SK-N-SH (cell line): ENCODE measurements around the gene FGD4. TPM values are rescaled to one million over a fixed set of nuclear protein-coding genes. Genes with fewer than 3 reads are reported as not detected.

Source experiments
- CTCF ChIA-PET: fragments of 300-600, 350-600 bp; formaldehyde crosslinking; extraction: SDS; loops from one replicate; lab custom pipeline; 2021; lab: Yijun Ruan, JAX
- POLR2A ChIA-PET: fragments of 350-600 bp; sonication (Branson Sonifier 250); formaldehyde crosslinking; extraction: SDS; loops from one replicate; lab custom pipeline; 2020; ENCODE audit warnings: antibody characterized with exemption, inconsistent platforms; lab: Yijun Ruan, JAX
- DNase-seq: peaks from one replicate; pipeline ENCODE4 v3.0.0; 2012
- H2AFZ ChIP-seq: fragments of 200-600 bp; sonication (generic); 2 replicates; pipeline ENCODE4 v1.8.1; 2016; ENCODE audit warnings: antibody characterized with exemption, mild to moderate bottlenecking, low read depth
- H3F3A ChIP-seq: fragments of 200-600 bp; sonication (generic); replicated peaks from 2 replicates; pipeline ENCODE3; 2016; ENCODE audit warnings: antibody characterized with exemption, mild to moderate bottlenecking; ENCODE audit not compliant: insufficient read depth
- H3K27ac ChIP-seq, 2 experiments: fragments of 200-500 bp in 1 of 2; fragments of 200-600 bp in 1 of 2; sonication (Bioruptor generic) in 1 of 2; sonication (generic), shearing (Covaris generic) in 1 of 2; 2 replicates each; pipeline versions ENCODE4 v1.5.1 to v1.6.1; 2014 to 2016; ENCODE audit warnings: low read depth in 2 of 2, inconsistent platforms in 1 of 2, low read length in 1 of 2, mild to moderate bottlenecking in 1 of 2, mixed read lengths in 1 of 2
- H3K27me3 ChIP-seq: fragments of 200-600 bp; sonication (generic), shearing (Covaris generic); 2 replicates; pipeline ENCODE4 v1.6.1; 2016; ENCODE audit warnings: mixed run types; ENCODE audit not compliant: insufficient read depth
- H3K36me3 ChIP-seq, 2 experiments: fragments of 200-500 bp in 1 of 2; fragments of 200-600 bp in 1 of 2; sonication (Bioruptor generic) in 1 of 2; sonication (generic) in 1 of 2; replicated peaks in 1 of 2; 2 replicates each; pipeline versions ENCODE3 to v1.5.1; 2014 to 2016; ENCODE audit warnings: low read length in 1 of 2, mild to moderate bottlenecking in 1 of 2; ENCODE audit not compliant: insufficient read depth in 2 of 2, control insufficient read depth in 1 of 2
- H3K4me1 ChIP-seq, 2 experiments: fragments of 200-500 bp in 1 of 2; fragments of 200-600 bp in 1 of 2; sonication (Bioruptor generic) in 1 of 2; sonication (generic), shearing (Covaris generic) in 1 of 2; 2 replicates each; pipeline versions ENCODE4 v1.5.1 to v1.6.1; 2014 to 2016; ENCODE audit warnings: low read depth in 1 of 2, low read length in 1 of 2, mixed run types in 1 of 2; ENCODE audit not compliant: insufficient read depth in 2 of 2, control insufficient read depth in 1 of 2
- H3K4me2 ChIP-seq: fragments of 200-600 bp; sonication (generic), shearing (Covaris generic); 2 replicates; pipeline ENCODE4 v1.6.1; 2017; ENCODE audit warnings: mixed run types
- H3K4me3 ChIP-seq, 2 experiments: fragments of 200-500 bp in 1 of 2; fragments of 200-600 bp in 1 of 2; sonication (Bioruptor generic) in 1 of 2; sonication (generic), shearing (Covaris generic) in 1 of 2; 2 replicates each; pipeline versions ENCODE4 v1.5.1 to v1.8.1; 2014 to 2016; ENCODE audit warnings: low read depth in 2 of 2, inconsistent platforms in 1 of 2, low read length in 1 of 2, mild to moderate bottlenecking in 1 of 2, mixed read lengths in 1 of 2, moderate library complexity in 1 of 2
- H3K79me2 ChIP-seq: fragments of 200-600 bp; sonication (generic); 2 replicates; pipeline ENCODE4 v1.8.1; 2017; ENCODE audit warnings: mild to moderate bottlenecking; ENCODE audit not compliant: insufficient read depth
- H3K9ac ChIP-seq: fragments of 200-600 bp; sonication (generic); 2 replicates; pipeline ENCODE4 v1.6.1; 2017; ENCODE audit warnings: mixed run types
- H3K9me2 ChIP-seq: fragments of 200-600 bp; sonication (generic); 2 replicates; pipeline ENCODE4 v1.6.1; 2017; ENCODE audit warnings: mixed run types
- H3K9me3 ChIP-seq: fragments of 200-600 bp; sonication (generic); 2 replicates; pipeline ENCODE4 v1.6.1; 2017; ENCODE audit warnings: mixed run types, mild to moderate bottlenecking, moderate library complexity
- H4K20me1 ChIP-seq: fragments of 200-600 bp; sonication (generic); 2 replicates; pipeline ENCODE4 v1.6.1; 2017; ENCODE audit warnings: mild to moderate bottlenecking, mixed run types; ENCODE audit not compliant: insufficient read depth
- CTCF ChIP-seq: fragments of 200-600 bp; sonication (generic); IDR thresholded peaks from 2 replicates; pipeline ENCODE4 v1.6.1; 2017; ENCODE audit warnings: antibody characterized with exemption, mild to moderate bottlenecking, moderate library complexity
- EP300 ChIP-seq, 2 experiments: IDR thresholded peaks; 2 replicates each; pipeline versions ENCODE4 v1.4.0 to v1.6.1; 2012; ENCODE audit warnings: borderline replicate concordance in 1 of 2, low read depth in 1 of 2, low read length in 1 of 2
- EZH2phosphoT487 ChIP-seq: fragments of 200-600 bp; sonication (generic); IDR thresholded peaks from 2 replicates; pipeline ENCODE4 v1.6.1; 2017; ENCODE audit warnings: low read depth, mixed run types, mild to moderate bottlenecking, antibody characterized with exemption, moderate library complexity, borderline replicate concordance
- FOSL2 ChIP-seq: IDR thresholded peaks from 2 replicates; pipeline ENCODE4 v1.4.0; 2012; ENCODE audit warnings: low read depth, mild to moderate bottlenecking, moderate library complexity, borderline replicate concordance
- FOXJ3 ChIP-seq: sonication (generic); formaldehyde crosslinking; IDR thresholded peaks from 2 replicates; pipeline ENCODE4 v1.5.1; 2020; ENCODE audit warnings: mild to moderate bottlenecking, missing genetic modification reagents
- FOXM1 ChIP-seq: IDR thresholded peaks from 2 replicates; pipeline ENCODE4 v1.4.0; 2012; ENCODE audit warnings: low read depth, mild to moderate bottlenecking
- MAX ChIP-seq: IDR thresholded peaks from 2 replicates; pipeline ENCODE4 v1.4.0; 2012; ENCODE audit warnings: low read depth
- NFIC ChIP-seq: IDR thresholded peaks from 2 replicates; pipeline ENCODE4 v1.4.0; 2012; ENCODE audit warnings: borderline replicate concordance
- RCOR1 ChIP-seq: fragments of 150-350 bp; IDR thresholded peaks from 2 replicates; pipeline ENCODE4 v1.6.1; 2017; ENCODE audit warnings: antibody characterized with exemption, low read length
- USF2 ChIP-seq: fragments of 150-350 bp; IDR thresholded peaks from 2 replicates; pipeline ENCODE4 v1.6.1; 2017; ENCODE audit warnings: antibody characterized with exemption, low read length, low read depth, borderline replicate concordance
- YY1 ChIP-seq: IDR thresholded peaks from 2 replicates; pipeline ENCODE4 v1.4.0; 2012; ENCODE audit warnings: low read depth, mild to moderate bottlenecking
- ZBTB33 ChIP-seq: IDR thresholded peaks from 2 replicates; pipeline ENCODE4 v1.4.0; 2012; ENCODE audit warnings: low read depth, borderline replicate concordance
- WGBS: methylation state at CpG from one replicate; pipeline ENCODE4 v1.1.6; 2017; ENCODE audit warnings: low lambda C conversion rate; 5-methylcytosine and 5-hydroxymethylcytosine counted together
- polyA plus RNA-seq, 3 experiments: library from polyadenylated mRNA; depleted of rRNA; stranded (reverse); fragments of >200 nt; gene quantifications; 2 replicates each; pipeline ENCODE4 v1.2.3, GENCODE V29; 2012
- TF ChIP-seq, protein P1 (sequence below): IDR thresholded peaks from 2 replicates; pipeline ENCODE4 v1.6.1; 2012; ENCODE audit warnings: mild to moderate bottlenecking, low read depth, low read length, moderate library complexity

FGD4 gene
- polyA plus RNA-seq, 1 of the 3 experiments (the other 2 are of a cell fraction), result 0.26 TPM

GRCh38 chr12:32478166-32478565 lies 78.8 kb downstream of the FGD4 start (continued):
- TF ChIP-seq, protein P1, sequence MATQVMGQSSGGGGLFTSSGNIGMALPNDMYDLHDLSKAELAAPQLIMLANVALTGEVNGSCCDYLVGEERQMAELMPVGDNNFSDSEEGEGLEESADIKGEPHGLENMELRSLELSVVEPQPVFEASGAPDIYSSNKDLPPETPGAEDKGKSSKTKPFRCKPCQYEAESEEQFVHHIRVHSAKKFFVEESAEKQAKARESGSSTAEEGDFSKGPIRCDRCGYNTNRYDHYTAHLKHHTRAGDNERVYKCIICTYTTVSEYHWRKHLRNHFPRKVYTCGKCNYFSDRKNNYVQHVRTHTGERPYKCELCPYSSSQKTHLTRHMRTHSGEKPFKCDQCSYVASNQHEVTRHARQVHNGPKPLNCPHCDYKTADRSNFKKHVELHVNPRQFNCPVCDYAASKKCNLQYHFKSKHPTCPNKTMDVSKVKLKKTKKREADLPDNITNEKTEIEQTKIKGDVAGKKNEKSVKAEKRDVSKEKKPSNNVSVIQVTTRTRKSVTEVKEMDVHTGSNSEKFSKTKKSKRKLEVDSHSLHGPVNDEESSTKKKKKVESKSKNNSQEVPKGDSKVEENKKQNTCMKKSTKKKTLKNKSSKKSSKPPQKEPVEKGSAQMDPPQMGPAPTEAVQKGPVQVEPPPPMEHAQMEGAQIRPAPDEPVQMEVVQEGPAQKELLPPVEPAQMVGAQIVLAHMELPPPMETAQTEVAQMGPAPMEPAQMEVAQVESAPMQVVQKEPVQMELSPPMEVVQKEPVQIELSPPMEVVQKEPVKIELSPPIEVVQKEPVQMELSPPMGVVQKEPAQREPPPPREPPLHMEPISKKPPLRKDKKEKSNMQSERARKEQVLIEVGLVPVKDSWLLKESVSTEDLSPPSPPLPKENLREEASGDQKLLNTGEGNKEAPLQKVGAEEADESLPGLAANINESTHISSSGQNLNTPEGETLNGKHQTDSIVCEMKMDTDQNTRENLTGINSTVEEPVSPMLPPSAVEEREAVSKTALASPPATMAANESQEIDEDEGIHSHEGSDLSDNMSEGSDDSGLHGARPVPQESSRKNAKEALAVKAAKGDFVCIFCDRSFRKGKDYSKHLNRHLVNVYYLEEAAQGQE, result no peak

DNA sequence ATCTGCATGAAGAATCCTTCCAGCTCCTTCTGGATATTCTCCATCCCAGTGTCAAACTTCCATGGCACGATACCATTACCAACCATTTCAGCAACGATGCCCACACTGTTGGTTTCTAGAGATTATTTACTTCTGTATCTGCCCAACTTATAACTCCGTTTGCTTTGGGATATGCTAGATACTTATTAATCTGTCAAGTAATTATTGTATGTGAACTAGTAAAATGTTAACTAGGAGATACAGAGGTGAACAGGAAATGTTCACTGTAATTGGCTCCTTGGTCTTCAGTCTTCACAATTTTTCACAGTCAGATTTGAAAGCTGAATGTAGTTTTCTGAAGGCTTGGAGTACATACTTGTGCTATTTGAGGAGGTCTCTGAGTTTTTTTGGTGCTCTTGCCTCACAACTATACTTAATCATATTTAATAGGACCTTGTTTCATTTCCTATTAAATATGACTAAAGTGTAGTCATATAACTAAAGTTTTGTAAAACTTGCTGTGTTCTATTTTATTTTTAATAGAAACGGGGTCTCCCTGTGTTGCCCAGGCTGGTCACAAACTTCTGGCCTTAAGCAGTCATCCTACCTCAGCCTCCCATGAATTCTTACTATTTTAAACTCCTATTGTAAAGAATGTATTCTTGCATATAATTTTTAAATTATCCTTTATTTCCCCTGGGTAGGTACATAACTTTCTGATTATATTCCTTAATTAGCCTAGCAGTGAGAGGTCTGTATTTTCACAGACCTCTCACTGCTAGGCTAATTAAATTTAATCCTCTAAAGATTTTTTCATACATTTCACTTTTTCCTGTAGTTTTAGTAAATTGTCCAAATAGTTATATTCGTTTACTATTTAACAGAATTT lies 79.7 kb downstream of the FGD4 start:
- no peaks in the 10 kb centered on the region for H3K79me2 ChIP-seq
- H3K4me2 ChIP-seq, result no peak overlapping the region
- H3K9me3 ChIP-seq, result no peaks in the 10 kb centered on the region
- no peak overlapping the region for H3K9ac ChIP-seq
- DNase-seq, result no peak
- no peak overlapping the region for H3K4me3 ChIP-seq
- CTCF ChIA-PET, result interaction anchor here (0.8 to 1.4 kb wide), 2 partner anchors 23 to 178 kb away, joined by 3 read pairs; no protein-coding TSS in a partner anchor
- H3K36me3 ChIP-seq, result no peaks in the 10 kb centered on the region
- H3K27ac ChIP-seq, result peak overlapping the region in 1 of 2 experiments; percentile 88; a peak in 1 of 4 replicates
- H3F3A ChIP-seq, result no peaks in the 10 kb centered on the region
- H3K9me2 ChIP-seq, result no peaks in the 10 kb centered on the region
- WGBS, result 59% methylated on average over 5 of the region's 5 CpGs
- POLR2A ChIA-PET, result no interaction called here
- H4K20me1 ChIP-seq, result no peaks in the 10 kb centered on the region
- no peak overlapping the region for H2AFZ ChIP-seq
- no peaks in the 10 kb centered on the region for H3K27me3 ChIP-seq
- H3K4me1 ChIP-seq, result peaks cover 0 to 12% of the 10 kb centered on the region in 2 experiments; a peak in 2 of 4 replicates
- TF ChIP-seq EP300 (IDR thresholded peaks at IDR 0.05; ENCODE audit: borderline replicate concordance in 1 of 2, low read depth in 1 of 2, low read length in 1 of 2) (no peak), ZBTB33 (no peak), YY1 (no peak), RCOR1 (no peak), MAX (no peak), CTCF (no peak), EZH2phosphoT487 (no peak), FOXM1 (no peak), FOXJ3 (CRISPR knock-in tag) (no peak), USF2 (no peak), FOSL2 (no peak), NFIC (no peak)
- TF ChIP-seq, protein P1, result no peak
